Activated naive CD4-positive, alpha-beta T cell treated with anti-CD3 and anti-CD28 coated beads, Interleukin-2, amount 10 ng/mL, durations not matched to agents 7 days and 5 days (primary cell): ENCODE results near the gene PLXDC1.

Experiments used
- CTCF ChIA-PET: fragments of 350-600 bp; sonication (Branson Sonifier 250); formaldehyde crosslinking; loops from one replicate; lab custom pipeline; 2021; ENCODE audit warnings: antibody characterized with exemption; lab: Charles Lee
- DNase-seq: peaks from one replicate; pipeline ENCODE4 v3.0.0-alpha.2; 2020
- H3K27ac Mint-ChIP-seq: one replicate; pipeline ENCODE4 v1.8.0; 2021; ENCODE audit warnings: mild to moderate bottlenecking, moderate library complexity, mixed read lengths
- H3K27me3 Mint-ChIP-seq: one replicate; pipeline ENCODE4 v1.8.0; 2021; ENCODE audit warnings: mild to moderate bottlenecking, mixed read lengths
- H3K36me3 Mint-ChIP-seq: one replicate; pipeline ENCODE4 v1.8.0; 2021; ENCODE audit warnings: mixed read lengths
- H3K4me1 Mint-ChIP-seq: one replicate; pipeline ENCODE4 v1.8.0; 2021; ENCODE audit warnings: mixed read lengths
- H3K4me3 Mint-ChIP-seq: one replicate; pipeline ENCODE4 v1.8.0; 2021; ENCODE audit warnings: mild to moderate bottlenecking, moderate library complexity, mixed read lengths
- H3K9me3 Mint-ChIP-seq: one replicate; pipeline ENCODE4 v1.8.0; 2021; ENCODE audit warnings: mixed read lengths

PLXDC1 gene

GRCh38 chr17:39083270-39083669 lies 68.2 kb downstream of the PLXDC1 start:
- CTCF ChIA-PET = interaction anchor here (1.1 to 1.7 kb wide), 2 partner anchors 9 to 70 kb away, joined by 3 to 8 read pairs; no protein-coding TSS in a partner anchor
- no peak overlapping the region for H3K27ac Mint-ChIP-seq
- H3K4me1 Mint-ChIP-seq = no peaks in the 10 kb centered on the region
- no peaks in the 10 kb centered on the region for H3K36me3 Mint-ChIP-seq
- peaks cover 23% of the 10 kb centered on the region for H3K27me3 Mint-ChIP-seq
- H3K4me3 Mint-ChIP-seq = no peak overlapping the region
- DNase-seq = no peak
- H3K9me3 Mint-ChIP-seq = no peaks in the 10 kb centered on the region

- H3K9me3 Mint-ChIP-seq = no peaks in the 10 kb centered on the region
- DNase-seq = no peak
- H3K27me3 Mint-ChIP-seq = peaks cover 17% of the 10 kb centered on the region
- no peak overlapping the region for H3K27ac Mint-ChIP-seq
- no peak overlapping the region for H3K4me3 Mint-ChIP-seq
- peaks cover 4% of the 10 kb centered on the region for H3K4me1 Mint-ChIP-seq
- no peaks in the 10 kb centered on the region for H3K36me3 Mint-ChIP-seq
- CTCF ChIA-PET = interaction anchor here (1.1 to 1.7 kb wide), 2 partner anchors 10 to 71 kb away, joined by 3 to 8 read pairs; no protein-coding TSS in a partner anchor
These were observed 69.0 kb downstream of the PLXDC1 start for GRCh38 chr17:39082482-39082881.

- H3K27ac Mint-ChIP-seq = no peak overlapping the region
- no peaks in the 10 kb centered on the region for H3K9me3 Mint-ChIP-seq
- no peak for DNase-seq
- CTCF ChIA-PET = interaction anchor here (1.7 kb wide), 1 partner anchor 11 kb away, joined by 8 read pairs; no protein-coding TSS in a partner anchor
- H3K4me3 Mint-ChIP-seq = no peak overlapping the region
- H3K4me1 Mint-ChIP-seq = peaks cover 4% of the 10 kb centered on the region
- H3K36me3 Mint-ChIP-seq = no peaks in the 10 kb centered on the region
- peaks cover 17% of the 10 kb centered on the region for H3K27me3 Mint-ChIP-seq
These were observed 69.6 kb downstream of the PLXDC1 start for GRCh38 chr17:39081851-39082250.

DNA sequence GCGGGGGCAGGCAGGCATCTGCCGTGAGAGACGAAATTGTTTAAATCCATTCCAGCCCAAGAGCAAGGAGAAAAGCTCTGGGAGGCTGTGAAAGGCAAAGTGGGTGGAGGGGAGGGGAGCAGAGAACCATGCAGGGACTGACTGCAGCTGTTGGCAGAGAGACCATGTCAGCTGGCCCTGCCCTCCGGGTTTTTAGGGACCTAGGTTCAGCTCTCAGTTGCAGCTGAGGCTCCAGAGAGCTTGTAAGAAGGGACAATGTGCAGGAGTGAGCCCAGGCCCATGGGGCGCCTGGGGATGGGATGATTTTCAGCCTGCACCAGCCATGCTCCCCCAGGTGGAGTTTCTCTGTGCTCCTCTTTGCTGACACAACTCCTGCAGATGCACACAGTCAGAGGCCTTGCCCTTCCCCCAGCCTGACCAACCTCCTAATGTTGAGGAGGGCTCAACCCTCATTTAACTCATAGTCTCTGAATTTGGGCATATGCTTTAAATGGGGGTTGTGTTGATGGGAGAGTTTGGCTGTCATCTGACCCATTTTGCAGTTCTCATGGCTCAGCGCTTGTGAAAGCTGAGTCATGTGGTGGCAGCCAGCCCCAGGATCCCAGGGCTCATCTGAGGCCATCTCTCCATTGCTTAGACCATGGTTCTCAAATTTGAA lies 70.9 kb downstream of the PLXDC1 start:
- no peak for DNase-seq
- Mint-ChIP-seq H3K4me3 (no peak overlapping the region), H3K4me1 (peaks cover 4% of the 10 kb centered on the region), H3K27me3 (peaks cover 17% of the 10 kb centered on the region), H3K9me3 (no peaks in the 10 kb centered on the region), H3K27ac (no peak overlapping the region), H3K36me3 (no peaks in the 10 kb centered on the region)
- CTCF ChIA-PET = interaction anchor here (2.0 to 2.2 kb wide), 2 partner anchors 73 to 94 kb away, joined by 8 read pairs; no protein-coding TSS in a partner anchor

DNA sequence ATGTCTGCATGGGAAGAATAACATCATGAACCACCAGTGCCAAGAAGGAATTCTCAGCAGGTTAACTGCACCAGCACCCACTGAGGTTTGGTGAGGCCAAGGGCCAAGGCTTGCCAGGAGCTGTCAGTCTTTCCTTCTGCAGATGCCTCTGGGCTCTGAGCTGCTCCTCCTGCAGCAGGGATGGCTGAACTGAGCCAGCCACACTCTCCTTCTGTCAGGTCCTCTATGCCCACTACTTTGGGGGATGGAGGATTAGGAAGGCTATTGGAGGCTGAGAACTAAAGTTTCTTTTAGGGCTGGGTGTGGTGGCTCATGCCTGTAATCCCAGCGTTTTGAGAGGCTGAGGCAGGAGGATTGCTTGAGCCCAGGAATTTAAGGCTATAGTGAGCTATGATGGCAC lies 71.6 kb downstream of the PLXDC1 start:
- Mint-ChIP-seq H3K27ac (no peak overlapping the region), H3K4me1 (peaks cover 6% of the 10 kb centered on the region), H3K9me3 (no peaks in the 10 kb centered on the region), H3K27me3 (peaks cover 19% of the 10 kb centered on the region), H3K4me3 (no peak overlapping the region), H3K36me3 (peaks cover 2% of the 10 kb centered on the region)
- DNase-seq = no peak
- CTCF ChIA-PET = interaction anchor here (2.0 to 2.2 kb wide), 2 partner anchors 74 to 95 kb away, joined by 8 read pairs; no protein-coding TSS in a partner anchor

GRCh38 chr17:39077866-39078265 lies 73.6 kb downstream of the PLXDC1 start:
- Mint-ChIP-seq H3K27me3 (peaks cover 13% of the 10 kb centered on the region), H3K27ac (no peak overlapping the region), H3K9me3 (no peaks in the 10 kb centered on the region), H3K4me1 (peaks cover 18% of the 10 kb centered on the region), H3K4me3 (no peak overlapping the region), H3K36me3 (peaks cover 6% of the 10 kb centered on the region)
- DNase-seq = no peak
- CTCF ChIA-PET = interaction anchor here (0.8 to 2.2 kb wide), 3 partner anchors 12 to 95 kb away, joined by 3 to 5 read pairs (median 4); no protein-coding TSS in a partner anchor

GRCh38 chr17:39077252-39077651 lies 74.2 kb downstream of the PLXDC1 start:
- peaks cover 6% of the 10 kb centered on the region for H3K36me3 Mint-ChIP-seq
- DNase-seq = no peak
- peaks cover 13% of the 10 kb centered on the region for H3K27me3 Mint-ChIP-seq
- H3K27ac Mint-ChIP-seq = no peak overlapping the region
- H3K9me3 Mint-ChIP-seq = no peaks in the 10 kb centered on the region
- H3K4me1 Mint-ChIP-seq = peaks cover 23% of the 10 kb centered on the region
- H3K4me3 Mint-ChIP-seq = no peak overlapping the region
- CTCF ChIA-PET = interaction anchor here (0.8 to 2.2 kb wide), 3 partner anchors 12 to 95 kb away, joined by 3 to 5 read pairs (median 4); no protein-coding TSS in a partner anchor

DNA sequence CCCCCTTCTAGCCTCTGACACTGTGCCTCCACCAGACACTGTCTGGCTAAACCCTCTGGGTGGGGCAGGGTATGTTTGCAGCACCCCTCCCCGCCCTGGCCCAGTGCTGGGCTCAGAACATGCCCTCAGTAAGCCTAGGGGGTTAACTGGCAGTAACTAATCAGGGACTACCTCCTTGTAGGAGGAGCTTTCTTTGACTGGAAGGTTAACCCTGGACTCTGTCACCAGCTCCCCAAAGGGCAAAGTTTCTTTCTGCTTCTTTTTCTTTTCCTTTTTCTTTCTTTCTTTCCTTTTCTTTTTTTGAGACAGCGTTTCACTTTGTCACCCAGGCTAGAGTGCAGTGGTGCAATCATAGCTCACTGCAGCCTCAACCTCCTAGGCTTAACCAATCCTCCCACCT lies 76.8 kb downstream of the PLXDC1 start:
- peaks cover 28% of the 10 kb centered on the region for H3K4me1 Mint-ChIP-seq
- H3K27ac Mint-ChIP-seq = no peak overlapping the region
- DNase-seq = no peak
- H3K36me3 Mint-ChIP-seq = peaks cover 6% of the 10 kb centered on the region
- no peak overlapping the region for H3K4me3 Mint-ChIP-seq
- H3K27me3 Mint-ChIP-seq = peaks cover 13% of the 10 kb centered on the region
- CTCF ChIA-PET = no interaction called here
- H3K9me3 Mint-ChIP-seq = no peaks in the 10 kb centered on the region

DNA sequence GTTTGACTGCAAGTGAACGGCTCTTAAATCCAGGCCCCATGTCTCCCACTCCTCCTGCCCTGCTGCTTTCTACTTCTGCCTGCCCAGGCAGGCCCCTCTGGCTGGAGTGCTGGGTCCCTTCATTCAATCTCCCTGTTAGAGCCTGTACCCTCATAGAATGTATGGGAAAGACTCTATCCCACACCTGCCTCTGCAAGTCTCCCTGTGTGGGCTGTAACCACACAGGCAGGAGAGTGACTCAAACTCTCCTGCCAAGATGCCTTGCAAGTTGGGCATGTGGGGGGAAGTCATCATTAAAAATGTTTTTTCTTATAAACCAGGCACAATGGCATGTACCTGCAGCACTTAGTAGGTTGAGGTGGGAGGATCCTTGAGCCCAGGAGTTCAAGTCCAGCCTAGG lies 77.5 kb downstream of the PLXDC1 start:
- H3K4me3 Mint-ChIP-seq = no peak overlapping the region
- no peak for DNase-seq

DNA sequence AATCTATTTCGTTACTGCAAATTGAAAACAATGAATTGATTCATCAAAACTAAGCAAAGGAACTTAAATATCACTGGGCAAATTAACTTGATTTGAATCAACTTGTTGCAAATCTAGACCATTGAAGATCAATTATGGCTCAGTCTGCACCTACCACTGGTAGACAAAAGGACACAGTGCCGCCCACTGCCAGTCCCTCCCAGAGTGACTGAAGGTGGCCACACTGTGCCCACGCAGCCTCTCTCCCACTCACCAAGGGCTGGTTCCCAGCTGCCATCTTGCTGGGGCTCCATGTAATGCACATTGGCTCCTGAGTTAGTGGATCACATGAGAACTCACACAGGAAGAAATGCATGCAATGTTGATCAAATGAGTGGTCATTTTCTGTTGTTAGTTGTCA lies 78.1 kb downstream of the PLXDC1 start:
- Mint-ChIP-seq H3K27me3 (peaks cover 16% of the 10 kb centered on the region), H3K4me3 (no peak overlapping the region), H3K4me1 (peaks cover 32% of the 10 kb centered on the region), H3K27ac (no peak overlapping the region), H3K9me3 (no peaks in the 10 kb centered on the region), H3K36me3 (peaks cover 10% of the 10 kb centered on the region)
- DNase-seq = no peak
- CTCF ChIA-PET = interaction anchor here (1.2 kb wide), 1 partner anchor 91 kb away, joined by 3 read pairs; no protein-coding TSS in a partner anchor

More for the DNA sequence above, 77.5 kb downstream of the PLXDC1 start:
- H3K36me3 Mint-ChIP-seq = peaks cover 10% of the 10 kb centered on the region
- CTCF ChIA-PET = interaction anchor here (1.2 kb wide), 1 partner anchor 91 kb away, joined by 3 read pairs; no protein-coding TSS in a partner anchor
- peaks cover 18% of the 10 kb centered on the region for H3K27me3 Mint-ChIP-seq
- H3K4me1 Mint-ChIP-seq = peaks cover 32% of the 10 kb centered on the region
- no peaks in the 10 kb centered on the region for H3K9me3 Mint-ChIP-seq
- H3K27ac Mint-ChIP-seq = no peak overlapping the region

DNA sequence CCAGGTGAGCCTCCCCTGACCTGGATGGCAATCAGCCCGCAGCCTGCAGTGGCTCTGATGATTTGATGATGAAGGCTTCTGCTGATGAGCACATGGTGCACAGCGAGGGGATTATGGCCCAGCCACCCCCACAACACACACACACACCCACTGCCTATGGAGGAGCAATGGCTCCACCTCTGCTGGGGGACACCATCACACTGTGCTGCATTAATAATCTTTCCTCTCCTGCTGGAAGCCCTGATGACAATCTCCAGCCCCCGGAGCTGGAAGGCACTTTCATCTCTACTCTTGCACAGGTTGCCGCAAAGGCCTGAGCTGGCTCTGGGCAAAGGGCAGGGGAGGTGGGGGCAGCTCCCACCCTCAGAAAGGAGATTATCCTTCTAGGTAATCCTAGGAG lies 79.9 kb downstream of the PLXDC1 start:
- Mint-ChIP-seq H3K36me3 (peaks cover 10% of the 10 kb centered on the region), H3K9me3 (no peaks in the 10 kb centered on the region), H3K27ac (no peak overlapping the region), H3K4me1 (peaks cover 27% of the 10 kb centered on the region), H3K4me3 (no peak overlapping the region), H3K27me3 (peaks cover 15% of the 10 kb centered on the region)
- CTCF ChIA-PET = interaction anchor here (1.5 to 2.5 kb wide), 3 partner anchors 81 to 90 kb away, joined by 3 to 27 read pairs (median 8); partner anchors contain the start of gene PLXDC1
- DNase-seq = no peak

DNA sequence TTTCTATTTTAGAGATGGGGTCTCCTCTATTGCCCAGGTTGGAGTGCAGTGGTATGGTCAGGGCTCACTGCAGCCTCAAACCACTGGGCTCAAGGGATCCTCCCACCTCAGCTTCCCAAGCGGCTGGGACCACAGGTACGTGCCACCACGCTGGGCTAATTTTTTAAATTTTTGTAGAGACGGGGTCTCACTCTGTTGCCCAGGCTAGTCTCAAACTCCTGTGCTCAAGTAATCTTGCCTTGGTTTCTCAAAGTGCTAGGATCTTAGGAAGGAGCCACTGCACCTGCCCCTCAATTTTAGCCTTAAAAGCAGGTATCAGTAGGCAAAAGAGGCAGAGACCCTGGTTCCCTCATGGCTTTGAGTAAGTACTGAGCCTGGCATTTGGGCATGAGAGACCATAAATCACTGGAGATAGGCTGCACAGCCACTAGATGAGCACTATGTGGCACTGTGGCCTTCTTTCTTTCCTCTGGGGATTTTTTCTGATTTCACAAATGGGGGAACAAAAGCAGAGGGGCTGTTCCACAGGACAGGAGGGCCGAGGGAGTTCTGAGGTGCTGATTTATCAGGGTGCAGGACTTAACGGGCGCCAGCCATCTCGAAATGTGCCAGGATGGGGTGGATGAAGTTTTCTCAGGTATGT lies 82.2 kb downstream of the PLXDC1 start:
- no peaks in the 10 kb centered on the region for H3K9me3 Mint-ChIP-seq
- H3K36me3 Mint-ChIP-seq = peaks cover 7% of the 10 kb centered on the region
- no peak overlapping the region for H3K4me3 Mint-ChIP-seq
- peaks cover 13% of the 10 kb centered on the region for H3K27me3 Mint-ChIP-seq
- peaks cover 25% of the 10 kb centered on the region for H3K4me1 Mint-ChIP-seq
- CTCF ChIA-PET = interaction anchor here (1.0 to 1.4 kb wide), 2 partner anchors 84 to 86 kb away, joined by 3 read pairs; no protein-coding TSS in a partner anchor
- DNase-seq = peak; percentile 47
- H3K27ac Mint-ChIP-seq = no peak overlapping the region

GRCh38 chr17:39064819-39065218 lies 86.6 kb downstream of the PLXDC1 start:
- Mint-ChIP-seq H3K9me3 (no peaks in the 10 kb centered on the region), H3K4me3 (no peak overlapping the region), H3K27me3 (peaks cover 24% of the 10 kb centered on the region), H3K27ac (no peak overlapping the region), H3K4me1 (peaks cover 18% of the 10 kb centered on the region), H3K36me3 (peaks cover 4% of the 10 kb centered on the region)
- CTCF ChIA-PET = interaction anchor here (0.8 to 2.3 kb wide), 3 partner anchors 62 to 89 kb away, joined by 3 to 11 read pairs (median 4); no protein-coding TSS in a partner anchor
- no peak for DNase-seq

DNA sequence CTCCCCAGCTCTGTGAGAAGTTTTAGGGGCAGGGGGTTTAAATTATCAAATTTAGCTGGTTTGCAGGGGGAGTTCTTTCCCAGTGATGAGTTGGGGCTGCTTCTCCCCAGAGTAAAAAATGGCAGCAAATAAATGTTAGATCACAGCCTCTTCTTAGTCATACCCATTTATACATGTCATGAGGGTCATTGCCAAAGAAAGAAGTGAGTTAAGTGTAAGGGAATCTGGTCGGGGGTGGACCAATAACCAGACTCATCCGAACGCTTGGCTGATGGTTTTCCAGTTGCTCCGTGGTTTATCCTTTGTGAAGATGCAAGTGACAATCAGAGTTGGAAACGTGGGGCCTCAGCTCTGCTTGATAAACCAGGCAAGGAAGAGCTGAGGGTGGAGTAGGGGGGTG lies 87.1 kb downstream of the PLXDC1 start:
- no peak overlapping the region for H3K4me3 Mint-ChIP-seq
- H3K27ac Mint-ChIP-seq = no peak overlapping the region
- H3K9me3 Mint-ChIP-seq = no peaks in the 10 kb centered on the region
- H3K36me3 Mint-ChIP-seq = peaks cover 1% of the 10 kb centered on the region
- CTCF ChIA-PET = interaction anchor here (0.8 to 2.3 kb wide), 2 partner anchors 61 to 81 kb away, joined by 3 to 11 read pairs; no protein-coding TSS in a partner anchor
- H3K4me1 Mint-ChIP-seq = peaks cover 16% of the 10 kb centered on the region
- no peak for DNase-seq
- peaks cover 21% of the 10 kb centered on the region for H3K27me3 Mint-ChIP-seq
